Neutrophil (primary cell): ENCODE results near the gene AP3S2.
"Not testable (repeated sequence)": the region's sequence is repeated elsewhere in the genome, so short reads cannot be mapped to it uniquely, and the experiment has no call there.

Source experiments
- H3K27ac ChIP-seq: fragments of 200-600 bp; sonication (generic); 2 replicates; pipeline ENCODE4 v1.5.1; 2016; ENCODE audit warnings: mild to moderate bottlenecking, moderate library complexity
- H3K27me3 ChIP-seq: fragments of 200-600 bp; sonication (generic); 2 replicates; pipeline ENCODE4 v1.6.0; 2016; ENCODE audit warnings: mild to moderate bottlenecking
- H3K36me3 ChIP-seq: fragments of 200-600 bp; sonication (generic); 2 replicates; pipeline ENCODE4 v1.5.1; 2017
- H3K4me1 ChIP-seq, 2 experiments: fragments of 200-600 bp in 1 of 2; sonication (generic) in 1 of 2; 1 replicate in 1 of 2; 2 replicates in 1 of 2; pipeline versions ENCODE4 v1.5.1 to v1.6.1; 2013 to 2016; ENCODE audit warnings: low read depth in 1 of 2, low read length in 1 of 2, mild to moderate bottlenecking in 1 of 2, moderate library complexity in 1 of 2; ENCODE audit not compliant: control insufficient read depth in 1 of 2, insufficient read depth in 1 of 2
- H3K4me3 ChIP-seq, 2 experiments: fragments of 200-600 bp in 1 of 2; sonication (generic) in 1 of 2; 1 replicate in 1 of 2; 2 replicates in 1 of 2; pipeline ENCODE4 v1.5.1; 2013 to 2016; ENCODE audit warnings: low read depth in 1 of 2, low read length in 1 of 2, mild to moderate bottlenecking in 1 of 2, moderate library complexity in 1 of 2
- H3K9me3 ChIP-seq: fragments of 200-600 bp; sonication (generic); 2 replicates; pipeline ENCODE4 v1.5.1; 2016
- CTCF ChIP-seq: fragments of 200-600 bp; sonication (generic); IDR thresholded peaks from 2 replicates; pipeline ENCODE4 v1.5.1; 2016; ENCODE audit warnings: antibody characterized with exemption

The AP3S2 gene

GRCh38 chr15:89836267-89837133 is 57.3 kb downstream of the AP3S2 start:
- peak overlapping the region in 1 of 2 experiments; percentile 25 for H3K4me3 ChIP-seq
- peaks cover 27% of the 10 kb centered on the region for H3K36me3 ChIP-seq
- peak overlapping the region; percentile 86 for H3K27ac ChIP-seq
- H3K4me1 ChIP-seq, result peaks cover 57 to 63% of the 10 kb centered on the region in 2 experiments
- no peaks in the 10 kb centered on the region for H3K9me3 ChIP-seq
- no peaks in the 10 kb centered on the region for H3K27me3 ChIP-seq
- TF ChIP-seq CTCF, result no peak

- H3K9me3 ChIP-seq, result no peaks in the 10 kb centered on the region
- no peaks in the 10 kb centered on the region for H3K27me3 ChIP-seq
- peak overlapping the region; percentile 86 for H3K27ac ChIP-seq
- H3K36me3 ChIP-seq, result peaks cover 38% of the 10 kb centered on the region
- H3K4me3 ChIP-seq, result no peak overlapping the region
- no peak for TF ChIP-seq CTCF
- peaks cover 57 to 60% of the 10 kb centered on the region in 2 experiments for H3K4me1 ChIP-seq
These were observed 58.6 kb downstream of the AP3S2 start for GRCh38 chr15:89835176-89835564.

- H3K27ac ChIP-seq, result peak overlapping the region; percentile 86
- peaks cover 55 to 59% of the 10 kb centered on the region in 2 experiments for H3K4me1 ChIP-seq
- not testable (repeated sequence) for H3K9me3 ChIP-seq, H3K27me3 ChIP-seq, H3K4me3 ChIP-seq
- H3K36me3 ChIP-seq, result peaks cover 42% of the 10 kb centered on the region
These were observed 59.2 kb downstream of the AP3S2 start for GRCh38 chr15:89834465-89835175.

- TF ChIP-seq CTCF, result no peak
- Histone ChIP-seq H3K27ac (peak overlapping the region; percentile 86), H3K4me1 (peaks cover 55 to 59% of the 10 kb centered on the region in 2 experiments), H3K4me3 (no peak overlapping the region), H3K36me3 (peaks cover 42% of the 10 kb centered on the region), H3K9me3 (no peaks in the 10 kb centered on the region), H3K27me3 (no peaks in the 10 kb centered on the region)
These were observed 59.8 kb downstream of the AP3S2 start for GRCh38 chr15:89833966-89834365.

- no peak overlapping the region for H3K4me3 ChIP-seq
These were observed 63.2 kb downstream of the AP3S2 start for GRCh38 chr15:89830639-89831038.

More at GRCh38 chr15:89830639-89831038, 63.2 kb downstream of the AP3S2 start:
- Histone ChIP-seq H3K27me3 (no peaks in the 10 kb centered on the region), H3K27ac (no peak overlapping the region), H3K4me1 (peaks cover 57 to 60% of the 10 kb centered on the region in 2 experiments), H3K36me3 (peaks cover 42% of the 10 kb centered on the region), H3K9me3 (no peaks in the 10 kb centered on the region)
- no peak for TF ChIP-seq CTCF
